NCI-H1694 (cell line): ENCODE results near the gene PYGO1.
"Not testable (repeated sequence)": the region's sequence is repeated elsewhere in the genome, so short reads cannot be mapped to it uniquely, and the experiment has no call there.

ENCODE experiments used
- DNase-seq: peaks from one replicate; lab custom pipeline; 2025; lab: John Stamatoyannopoulos, UW

Gene PYGO1, protein sequence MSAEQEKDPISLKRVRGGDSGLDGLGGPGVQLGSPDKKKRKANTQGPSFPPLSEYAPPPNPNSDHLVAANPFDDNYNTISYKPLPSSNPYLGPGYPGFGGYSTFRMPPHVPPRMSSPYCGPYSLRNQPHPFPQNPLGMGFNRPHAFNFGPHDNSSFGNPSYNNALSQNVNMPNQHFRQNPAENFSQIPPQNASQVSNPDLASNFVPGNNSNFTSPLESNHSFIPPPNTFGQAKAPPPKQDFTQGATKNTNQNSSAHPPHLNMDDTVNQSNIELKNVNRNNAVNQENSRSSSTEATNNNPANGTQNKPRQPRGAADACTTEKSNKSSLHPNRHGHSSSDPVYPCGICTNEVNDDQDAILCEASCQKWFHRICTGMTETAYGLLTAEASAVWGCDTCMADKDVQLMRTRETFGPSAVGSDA

DNA sequence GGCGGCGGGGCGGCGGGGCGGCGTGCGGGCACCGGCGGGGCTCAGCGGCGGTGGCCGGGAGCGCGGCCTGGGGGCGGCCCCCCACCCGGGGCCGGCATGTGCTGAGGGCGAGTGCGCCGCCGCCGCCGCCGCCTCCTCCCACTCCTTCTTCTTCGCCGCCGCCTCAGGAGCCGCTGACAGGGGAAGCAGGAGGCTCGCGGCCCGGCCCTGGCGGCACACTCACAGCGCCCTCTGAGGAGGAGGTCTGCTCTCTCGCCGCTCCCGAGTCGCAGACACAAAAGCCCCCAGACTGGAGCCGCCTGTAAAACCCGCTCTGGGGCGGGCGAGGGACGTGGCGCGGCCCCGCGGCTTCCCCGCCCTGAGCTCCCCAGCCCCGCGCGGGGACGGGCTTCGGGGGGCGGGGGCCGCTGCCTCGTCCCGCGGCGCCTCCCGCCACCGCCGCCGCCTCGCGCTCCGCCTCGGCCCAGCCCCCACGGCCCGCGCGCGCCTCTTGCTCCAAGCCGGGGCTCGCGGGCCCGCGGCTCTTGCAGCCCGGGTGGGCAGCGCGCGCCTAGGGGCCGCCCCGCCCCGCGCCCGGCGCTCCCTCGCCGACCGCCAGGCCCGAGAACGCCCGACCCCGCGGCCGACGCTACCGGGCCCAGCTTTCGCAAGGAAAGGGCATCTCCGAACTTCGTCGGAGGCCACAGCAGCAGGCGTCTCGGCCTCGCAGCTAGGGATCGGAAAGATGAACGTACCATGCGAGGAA is at the start of gene PYGO1:
Gene PYGO1, minus strand, starts transcription at position 276 of the 745 bp plus-strand sequence. CDS start 462 bp downstream, outside the sequence.
- no peak for DNase-seq

DNA sequence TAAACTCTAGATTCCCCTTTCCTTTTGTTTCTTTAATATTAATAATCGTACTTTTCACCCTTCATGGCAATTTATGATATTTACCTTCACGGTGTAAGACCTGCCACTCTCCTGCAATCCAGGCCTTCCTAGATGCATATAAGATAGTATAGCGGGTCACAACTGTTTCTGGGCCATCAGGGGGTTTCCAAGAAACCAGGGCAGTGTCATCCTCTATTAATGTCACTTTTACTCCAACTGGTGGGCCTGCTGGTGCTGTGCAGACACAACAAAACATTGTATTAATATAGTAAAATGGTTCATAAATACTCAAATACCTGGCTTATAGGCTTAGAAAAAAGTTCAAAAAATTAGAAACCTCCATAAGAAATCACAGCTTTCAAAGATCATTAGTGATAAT is 48.9 kb upstream of the PYGO1 start:
- DNase-seq = no peak

DNA sequence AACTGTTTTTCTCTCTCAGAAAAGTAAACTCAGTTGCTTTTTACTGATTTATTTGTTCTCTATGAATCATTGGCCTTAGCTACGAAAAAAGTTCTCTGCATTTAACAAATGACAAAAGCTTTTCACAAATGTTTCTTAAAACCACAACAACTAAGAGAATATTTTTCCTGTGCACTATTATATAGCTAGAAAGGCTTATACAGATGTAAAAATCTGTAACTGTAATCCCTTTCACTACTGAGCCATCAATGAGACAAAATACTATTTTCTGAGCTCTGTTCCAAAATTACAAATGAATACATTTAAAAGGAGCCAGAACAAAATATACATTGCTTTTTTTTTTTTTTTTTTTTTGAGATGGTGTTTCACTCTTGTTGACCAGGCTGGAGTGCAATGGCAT is 45.6 kb upstream of the PYGO1 start:
- no peak for DNase-seq

DNA sequence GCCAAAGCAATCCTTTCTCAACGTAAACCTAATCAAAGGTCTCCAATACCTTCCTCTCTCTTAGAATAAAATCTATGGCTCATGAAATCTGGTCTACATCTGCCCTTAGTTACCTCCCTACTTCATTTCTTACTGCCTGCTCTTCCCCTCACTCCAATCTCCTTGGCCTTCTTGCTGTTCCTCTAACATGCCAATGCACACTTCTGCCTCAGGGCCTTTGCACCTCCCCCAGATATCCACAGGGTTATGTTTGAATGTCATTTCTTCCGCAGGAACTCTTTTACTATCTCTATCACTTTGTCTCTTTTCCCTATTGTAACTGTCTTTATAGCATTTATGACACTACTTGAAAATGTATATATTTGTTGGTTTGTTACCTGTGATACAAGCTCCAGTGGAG is 44.3 kb upstream of the PYGO1 start:
- no peak for DNase-seq

DNA sequence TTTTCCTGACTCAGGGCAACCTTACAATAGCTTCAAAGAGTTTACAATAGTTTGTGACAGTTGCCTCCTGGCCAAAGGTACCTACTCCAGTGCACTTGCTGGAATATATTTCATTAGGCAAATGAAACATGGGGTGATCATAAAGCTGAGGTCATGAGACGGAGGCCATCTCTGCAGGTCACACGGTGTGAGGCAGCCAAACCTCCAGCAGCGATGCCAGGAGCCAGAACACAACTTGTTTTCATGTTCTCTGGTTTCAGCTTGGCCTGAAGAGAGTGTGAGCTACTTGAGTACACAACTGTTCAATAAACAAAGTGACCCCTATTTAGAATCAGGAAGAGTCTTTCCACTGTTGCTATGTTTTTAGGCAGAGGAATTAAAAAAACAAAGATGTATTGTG is 42.7 kb upstream of the PYGO1 start:
- no peak for DNase-seq

DNA sequence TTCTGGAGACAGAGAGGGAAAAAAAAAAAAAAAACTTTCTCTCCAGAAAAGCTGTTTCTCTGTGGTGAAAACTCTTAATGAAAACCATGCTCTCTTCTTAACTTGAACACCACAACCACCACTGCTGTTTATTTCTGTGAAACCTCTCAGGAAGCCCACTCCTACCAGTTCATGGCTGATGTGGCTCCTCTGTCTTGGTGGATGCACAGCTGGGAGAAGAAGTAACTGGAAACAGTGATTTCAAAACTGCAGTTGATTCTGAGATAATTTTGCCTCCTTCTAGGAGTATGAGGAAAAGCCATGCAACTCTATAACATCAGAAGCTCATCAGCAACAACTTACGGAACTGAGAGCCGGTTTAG is 40.2 kb upstream of the PYGO1 start:
- DNase-seq = no peak

DNA sequence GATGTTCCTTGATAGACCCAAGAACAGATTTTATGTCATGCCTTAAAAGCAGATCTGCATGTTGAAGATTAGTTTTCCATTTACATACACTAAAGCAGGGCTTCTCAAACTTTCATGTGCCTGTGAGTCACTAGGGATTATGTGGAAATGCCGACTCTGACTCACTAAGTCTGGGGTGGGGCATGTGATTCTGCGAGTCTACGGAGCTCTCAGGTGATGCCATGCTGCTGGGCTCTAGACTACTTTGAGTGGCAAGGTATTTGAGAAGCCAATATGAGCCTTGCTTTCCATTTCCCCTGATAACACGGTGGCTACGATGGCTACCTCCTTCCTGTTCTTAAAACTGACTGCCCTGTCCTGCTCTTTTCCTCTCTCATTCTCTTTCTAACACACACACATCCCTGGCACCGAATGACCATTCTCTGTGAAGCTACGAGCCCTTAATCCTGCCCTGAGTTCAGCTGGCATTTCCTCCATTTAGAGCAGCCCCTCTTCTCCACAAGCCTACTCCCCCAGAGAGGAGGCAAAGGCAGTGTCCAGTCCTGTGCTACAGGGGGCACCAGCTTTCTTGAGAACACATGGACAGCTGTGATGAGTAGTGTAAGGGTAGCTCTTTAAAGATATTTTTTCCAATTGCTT is 39.7 kb upstream of the PYGO1 start:
- DNase-seq = no peak

DNA sequence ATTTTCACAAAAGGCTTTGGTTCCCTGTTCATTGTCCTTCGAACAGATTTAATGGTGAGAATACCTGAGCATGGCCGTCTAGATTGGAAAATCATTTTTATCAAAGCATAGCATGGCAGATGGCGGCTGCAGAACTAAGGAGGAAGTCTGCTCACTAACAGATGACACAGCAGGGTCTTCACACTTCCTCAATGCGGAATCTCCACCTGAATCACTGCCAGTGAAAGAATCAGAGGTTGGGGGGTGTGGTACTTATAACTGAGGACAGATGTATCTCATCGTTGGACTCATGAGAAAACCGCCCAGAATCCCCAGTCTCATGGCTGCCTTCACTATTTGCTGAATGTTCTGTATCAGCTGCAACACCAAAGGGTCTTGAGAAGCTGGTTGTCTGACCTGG is 31.6 kb upstream of the PYGO1 start:
- DNase-seq = no peak

DNA sequence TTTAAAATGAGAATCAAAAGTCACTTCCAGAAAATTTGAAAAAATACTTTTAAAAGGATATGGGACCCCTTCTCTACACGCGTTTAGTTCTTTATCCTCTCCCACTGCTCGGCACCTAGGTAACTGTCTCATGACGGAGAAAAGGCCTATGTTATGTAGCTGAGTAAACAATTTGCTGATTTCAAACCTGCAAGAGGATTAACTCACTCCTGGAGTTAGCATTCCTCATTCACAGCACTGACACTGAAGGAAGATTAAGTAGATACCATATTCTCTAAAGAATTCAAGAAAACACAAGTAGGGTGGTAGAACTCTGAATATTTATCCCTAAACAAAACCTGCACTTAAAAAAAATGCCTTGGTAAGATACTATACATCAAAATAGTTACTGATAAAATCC is 30.2 kb upstream of the PYGO1 start:
- no peak for DNase-seq

DNA sequence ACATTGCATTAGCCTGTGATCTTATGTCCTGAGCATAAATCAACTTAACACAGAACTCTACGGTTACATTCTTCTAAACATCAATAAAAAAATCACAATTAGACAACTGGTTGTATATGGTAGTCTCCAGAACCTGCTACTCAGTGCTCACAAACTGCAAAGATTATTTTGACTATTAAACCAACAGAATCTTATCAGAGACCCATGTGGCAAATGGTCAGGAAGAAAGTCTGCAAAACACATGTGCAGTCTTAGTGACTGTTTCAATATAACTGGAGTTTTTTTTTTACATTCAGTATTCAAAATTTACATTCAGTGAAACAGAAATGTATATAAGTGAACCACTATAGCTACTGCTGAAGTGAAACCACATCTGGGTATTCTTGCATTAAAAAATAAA is 27.3 kb upstream of the PYGO1 start:
- no peak for DNase-seq

DNA sequence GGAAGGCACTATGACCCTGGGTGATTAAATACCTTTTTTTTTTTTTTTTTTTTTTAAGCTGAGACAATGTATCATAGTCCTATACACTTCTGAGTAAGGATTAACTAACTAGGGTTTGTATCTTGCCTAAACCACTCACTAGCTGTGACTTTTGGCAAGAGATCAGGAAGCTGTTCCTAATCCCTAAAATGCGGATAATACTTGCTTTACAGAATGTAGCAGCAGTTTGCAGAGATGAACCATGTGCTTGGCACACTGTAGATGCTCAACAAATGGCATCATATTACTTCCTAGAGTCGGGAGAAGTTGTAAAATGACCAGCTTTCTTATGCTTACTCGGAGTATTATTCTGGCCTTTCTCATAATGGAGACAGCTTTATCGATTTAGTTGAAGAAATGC is 25.6 kb upstream of the PYGO1 start:
- DNase-seq = no peak

DNA sequence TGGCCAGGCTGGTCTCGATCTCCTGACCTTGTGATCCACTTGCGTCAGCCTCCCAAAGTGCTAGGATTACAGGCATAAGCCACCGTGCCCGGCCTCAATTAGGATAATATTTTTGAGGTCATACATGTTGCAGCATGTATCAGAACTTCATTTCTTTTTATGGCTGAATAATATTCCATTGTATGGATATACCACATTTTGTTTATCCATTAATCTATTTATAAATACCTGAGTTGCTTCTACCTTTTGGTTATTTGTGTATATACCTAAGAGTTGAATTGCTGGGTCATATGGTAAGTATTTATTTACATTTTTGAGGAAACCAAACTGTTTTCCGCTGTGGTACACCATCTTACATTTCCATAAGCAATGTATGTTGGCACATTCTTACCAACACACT is 18.1 kb upstream of the PYGO1 start:
- no peak for DNase-seq

DNA sequence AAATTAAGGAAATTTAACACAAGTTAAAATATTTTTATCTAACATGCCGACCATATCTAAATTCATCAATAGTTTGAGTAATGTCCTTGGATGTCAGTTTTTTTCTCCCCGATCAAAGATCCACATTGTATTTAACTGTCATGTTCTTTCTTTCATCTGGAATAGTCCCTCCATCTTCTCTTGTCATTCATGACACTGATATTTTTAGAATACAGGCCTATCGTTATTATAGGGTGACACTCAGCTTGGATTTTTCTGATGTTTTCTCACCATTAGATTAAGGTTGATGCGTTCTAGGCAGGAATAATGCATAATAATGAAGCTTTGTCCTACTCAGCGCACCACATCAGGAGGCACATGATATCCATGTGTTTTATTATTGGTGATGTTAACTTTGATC is 13.2 kb upstream of the PYGO1 start:
- DNase-seq = no peak

DNA sequence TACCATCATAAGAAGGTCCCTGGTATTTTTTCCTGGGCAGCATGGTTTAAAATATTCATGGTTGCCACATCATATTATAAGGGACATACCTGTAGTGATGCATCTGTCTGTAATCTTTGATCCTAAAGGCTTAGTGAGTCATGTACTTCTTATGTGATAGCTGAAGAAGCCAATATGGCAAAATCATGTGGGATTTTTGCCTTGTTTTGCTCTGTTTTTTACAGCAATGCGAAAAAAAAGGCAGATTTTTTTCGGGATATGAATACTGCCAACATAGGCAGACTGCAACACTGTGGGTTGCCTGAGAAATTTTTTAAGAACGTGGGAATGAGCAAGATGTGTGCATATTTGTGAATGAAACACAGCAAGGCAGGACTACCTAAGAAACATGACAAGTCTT is 11.3 kb upstream of the PYGO1 start:
- no peak for DNase-seq

DNA sequence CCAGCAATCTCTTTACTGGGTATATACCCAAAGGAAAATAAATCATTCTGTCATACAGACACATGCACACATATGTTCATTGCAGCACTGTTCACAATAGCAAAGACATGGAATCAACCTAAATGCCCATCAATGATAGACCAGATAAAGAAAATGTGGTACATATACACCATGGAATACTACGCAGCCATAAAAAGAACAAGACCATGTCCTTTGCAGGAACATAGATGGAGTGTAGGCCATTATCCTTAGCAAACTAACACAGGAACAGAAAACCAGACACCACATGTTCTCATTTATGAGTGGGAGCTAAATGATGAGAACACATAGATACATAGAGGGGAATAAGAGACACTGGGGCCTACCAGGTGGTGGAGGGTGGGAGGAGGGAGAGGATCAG is 4.9 kb upstream of the PYGO1 start:
- not testable (repeated sequence) for DNase-seq

DNA sequence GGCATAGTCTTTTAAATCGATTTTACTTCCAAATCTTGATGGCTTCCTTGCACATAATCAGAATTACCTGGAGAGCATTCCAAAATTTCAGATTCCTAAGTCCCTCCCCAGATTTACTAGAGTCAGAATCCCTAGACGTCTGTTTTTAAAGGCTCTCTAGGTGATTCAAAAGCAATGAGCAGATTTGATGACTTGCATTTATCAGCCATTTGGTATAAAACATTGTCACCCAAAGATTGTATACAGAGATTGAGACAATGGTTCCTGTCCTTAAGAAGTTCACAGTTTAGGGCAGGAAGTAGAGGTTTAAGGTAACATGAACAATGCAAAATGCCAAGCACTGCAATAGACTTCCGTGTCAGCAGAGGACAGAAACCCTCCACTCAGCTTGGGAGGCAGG is 2.6 kb upstream of the PYGO1 start:
- no peak for DNase-seq

DNA sequence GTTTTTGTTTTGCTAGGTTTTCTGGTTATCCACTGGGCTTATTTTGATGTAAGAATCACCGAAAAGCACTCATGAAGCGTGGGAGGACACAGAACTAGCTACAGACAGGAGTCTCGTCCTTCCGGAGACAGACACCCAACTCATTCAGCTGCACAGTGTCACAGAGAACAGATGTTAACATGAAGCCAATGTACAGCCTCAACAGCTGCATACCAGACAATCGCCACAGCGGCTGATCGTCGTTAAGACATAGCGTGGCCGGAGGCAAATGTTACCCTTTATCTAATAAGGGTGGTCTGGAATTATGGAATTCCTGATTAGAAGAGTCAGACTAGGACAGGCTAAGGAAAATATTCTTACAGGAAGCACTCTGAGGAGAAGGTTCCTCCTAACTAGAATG is 1.1 kb upstream of the PYGO1 start:
- DNase-seq = no peak

DNA sequence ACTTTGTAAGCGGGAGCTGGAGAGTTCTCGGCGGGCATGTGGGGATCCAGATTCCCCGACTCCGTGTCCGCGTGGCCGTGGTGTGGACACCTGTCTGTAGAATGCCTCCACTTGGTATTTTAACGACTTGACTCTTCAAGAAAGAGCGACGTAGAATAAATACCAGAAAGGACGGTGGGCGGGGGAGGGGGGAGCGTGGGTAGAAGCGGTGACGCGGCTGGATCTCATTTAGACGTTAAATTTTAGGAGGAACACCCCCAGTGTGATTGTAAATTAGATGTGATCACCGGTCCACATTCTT is 620 bp upstream of the PYGO1 start:
- no peak for DNase-seq

DNA sequence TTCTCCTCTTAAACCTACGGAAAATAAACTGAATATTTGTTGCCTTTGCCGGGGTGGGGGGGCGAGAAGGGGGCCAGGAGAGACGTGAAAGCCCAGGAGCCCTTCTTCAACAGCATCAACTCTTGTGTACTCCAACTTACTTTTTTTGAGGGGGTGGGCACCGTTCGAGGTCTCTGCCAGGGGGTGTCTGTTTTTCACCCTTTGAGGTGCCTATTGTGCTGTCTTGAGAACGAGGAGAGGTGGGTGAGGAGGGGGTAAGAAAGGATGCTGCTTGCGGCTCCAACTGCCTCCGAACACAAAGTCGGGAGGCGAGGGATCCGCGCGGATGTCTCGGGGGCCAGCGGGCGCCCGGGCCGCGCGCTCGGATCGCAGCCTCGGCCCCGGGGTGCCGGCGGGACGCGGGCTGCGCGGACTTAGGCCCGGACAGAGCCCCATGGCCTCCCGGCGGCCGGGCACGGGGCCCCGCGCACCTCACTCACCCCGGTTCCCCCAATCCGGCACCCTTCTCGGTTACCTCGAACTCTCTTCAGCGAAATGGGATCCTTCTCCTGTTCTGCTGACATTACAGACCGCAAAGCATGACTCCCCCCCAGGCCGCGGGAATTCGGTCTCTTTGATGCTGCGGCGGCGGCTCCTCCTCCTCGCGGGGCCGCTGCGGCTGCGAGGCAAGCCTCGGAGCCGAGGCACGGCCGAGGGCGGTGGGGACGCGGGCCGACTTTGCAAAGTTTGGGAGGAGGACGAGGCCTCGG is 650 bp downstream of the PYGO1 start:
- no peak for DNase-seq

DNA sequence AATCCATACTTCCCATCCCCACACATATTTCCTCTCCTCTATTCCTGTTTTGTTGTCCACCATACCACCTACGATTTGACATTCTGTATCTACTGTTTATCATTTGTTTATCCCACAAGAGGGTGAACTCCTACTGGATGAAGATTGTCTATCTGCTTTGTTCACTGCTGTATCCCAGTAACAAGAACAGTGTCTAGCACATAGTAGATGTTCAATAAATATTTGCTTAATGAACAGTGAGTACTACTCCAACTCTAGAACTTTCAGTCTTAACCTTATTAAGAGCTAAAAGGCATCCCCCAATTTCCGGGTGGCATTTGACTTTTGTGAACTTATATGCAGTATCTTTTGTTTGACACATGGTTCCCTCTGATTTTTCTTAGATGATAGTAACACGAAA is 1.3 kb downstream of the PYGO1 start:
- DNase-seq = no peak

DNA sequence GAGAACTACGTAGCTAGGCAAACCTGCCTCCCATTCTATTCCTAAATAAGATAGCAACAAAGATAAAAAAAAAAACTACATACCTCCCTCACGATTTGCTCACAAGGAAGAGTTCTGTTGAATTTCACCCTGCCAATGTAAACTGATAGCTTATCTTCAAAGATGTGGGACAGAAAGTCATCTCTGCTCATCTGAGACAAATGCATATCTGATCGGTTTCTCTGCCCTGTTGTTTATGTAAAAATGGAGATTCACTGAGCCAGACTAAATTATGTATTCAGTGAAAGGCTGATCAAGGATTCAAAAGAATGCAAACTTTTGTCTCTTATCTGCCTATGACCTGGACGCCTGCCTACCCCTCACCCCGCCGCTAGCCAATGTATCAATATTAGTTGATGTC is 11.2 kb downstream of the PYGO1 start:
- no peak for DNase-seq

DNA sequence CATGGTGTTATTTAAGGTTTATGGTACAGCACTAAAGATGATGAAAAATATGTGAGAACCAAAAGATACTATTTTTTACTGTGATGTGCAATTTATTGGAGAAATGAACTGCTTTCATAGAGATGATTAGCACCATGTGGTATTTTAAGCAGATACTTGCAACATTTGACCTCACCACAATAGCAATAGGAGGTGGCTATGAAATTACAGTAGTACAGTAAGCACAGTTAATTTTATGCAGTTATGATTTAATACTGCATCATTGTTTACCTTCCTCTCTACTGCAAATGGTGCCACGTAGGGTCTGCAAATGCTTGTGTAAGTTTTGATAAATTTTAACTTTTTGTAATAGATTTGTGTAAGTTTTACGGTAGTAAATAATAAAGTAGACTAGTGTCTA is 14.0 kb downstream of the PYGO1 start:
- no peak for DNase-seq

DNA sequence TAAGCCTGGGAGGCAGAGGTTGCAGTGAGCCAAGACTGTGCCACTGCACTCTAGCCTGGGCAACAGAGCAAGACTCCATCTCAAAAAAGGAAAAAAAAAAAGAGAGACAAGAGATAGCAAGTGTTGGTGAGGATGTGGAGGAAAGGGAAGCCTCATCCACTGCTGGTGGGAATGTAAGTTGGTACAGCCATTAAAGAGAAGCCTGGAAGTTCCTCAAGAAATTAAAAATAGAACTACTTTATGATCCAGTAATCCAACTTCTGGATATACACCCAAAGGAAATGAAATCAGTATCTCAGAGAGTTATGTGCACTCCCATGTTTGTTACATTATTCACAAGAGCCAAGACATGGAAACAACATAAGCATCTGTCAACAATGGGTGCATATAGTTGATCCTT is 14.9 kb downstream of the PYGO1 start:
- DNase-seq = no peak
